ENCODE data around the gene COQ8B.
A peak's percentile ranks its signal among the peaks of the same experiment; 100 is the strongest.

The COQ8B gene

DNA sequence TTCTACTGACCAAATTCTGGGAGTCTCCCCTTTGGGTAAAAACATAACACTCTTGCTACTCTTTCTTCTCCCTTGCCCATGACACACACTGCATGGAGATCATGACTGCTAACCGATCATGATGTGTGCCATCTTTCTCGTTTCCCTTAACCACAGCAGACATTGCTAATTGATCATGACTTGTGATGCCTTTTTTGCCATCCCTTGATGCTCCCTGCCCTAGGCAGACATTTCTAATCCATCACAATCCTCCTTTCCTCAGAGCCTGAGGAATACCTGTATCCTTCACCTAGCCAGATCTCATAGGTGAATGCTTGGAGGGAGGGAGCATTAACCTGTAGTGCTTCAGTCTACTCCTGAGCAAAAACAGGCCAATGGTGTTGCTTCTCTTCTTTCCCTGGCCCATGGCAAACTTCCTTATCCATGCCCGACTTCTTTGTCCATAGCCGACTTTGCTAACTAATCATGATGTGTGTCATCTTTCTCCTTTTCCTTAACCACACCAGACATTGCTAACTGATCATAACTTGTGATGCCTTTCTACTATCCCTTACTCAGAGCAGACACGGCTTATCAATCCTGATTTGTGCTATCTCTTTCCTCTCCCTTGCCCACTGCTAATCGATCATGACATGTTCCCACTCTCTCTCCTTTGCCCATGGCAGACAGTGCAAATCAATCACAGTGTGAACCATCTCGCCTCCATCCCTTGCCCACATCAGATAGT lies 44.0 kb downstream of the COQ8B start:
- H3K36me3 ChIP-seq (ENCODE audit: control insufficient read depth, insufficient read depth, low read length): peaks cover 29% of the 10 kb centered on the region
- no peak overlapping the region for H3K4me3 ChIP-seq (ENCODE audit: insufficient read depth, low read depth, low read length, poor library complexity, severe bottlenecking)
- no peak overlapping the region for H3K27ac ChIP-seq (ENCODE audit: insufficient read depth, low read length, poor library complexity, severe bottlenecking)
- H3K4me1 ChIP-seq (ENCODE audit: control insufficient read depth, insufficient read depth, low read length, poor library complexity, severe bottlenecking): no peaks in the 10 kb centered on the region
- no peaks in the 10 kb centered on the region for H3K27me3 ChIP-seq (replicated peaks; ENCODE audit: control insufficient read depth, insufficient read depth, low read length, poor library complexity, severe bottlenecking)
- peaks cover 3% of the 10 kb centered on the region for H3K9me3 ChIP-seq (ENCODE audit: control insufficient read depth, low read length)
- no peak for DNase-seq

DNA sequence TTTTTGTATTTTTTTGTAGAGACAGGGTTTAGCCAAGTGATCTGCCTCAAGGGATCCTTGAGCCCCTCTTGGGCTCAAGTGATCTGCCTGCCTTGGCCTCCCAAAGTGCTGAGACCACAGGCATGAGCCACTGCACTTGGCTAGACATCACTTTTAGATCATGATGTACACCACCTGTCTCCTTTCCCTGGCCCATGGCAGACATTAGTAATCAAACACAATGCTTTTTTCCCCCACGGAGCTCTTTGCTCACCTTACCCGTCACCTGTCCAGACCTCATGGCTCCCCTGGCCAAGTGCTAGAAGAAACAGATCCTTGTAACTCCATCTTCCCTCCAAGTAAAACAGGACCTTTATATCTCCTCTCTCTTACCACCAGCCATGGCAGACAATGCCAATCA lies 44.6 kb downstream of the COQ8B start:
- Histone ChIP-seq H3K9me3 (ENCODE audit: control insufficient read depth, low read length) (peaks cover 3% of the 10 kb centered on the region), H3K27ac (ENCODE audit: insufficient read depth, low read length, poor library complexity, severe bottlenecking) (no peak overlapping the region), H3K4me3 (ENCODE audit: insufficient read depth, low read depth, low read length, poor library complexity, severe bottlenecking) (no peak overlapping the region), H3K36me3 (ENCODE audit: control insufficient read depth, insufficient read depth, low read length) (peaks cover 29% of the 10 kb centered on the region), H3K27me3 (replicated peaks; ENCODE audit: control insufficient read depth, insufficient read depth, low read length, poor library complexity, severe bottlenecking) (no peaks in the 10 kb centered on the region), H3K4me1 (ENCODE audit: control insufficient read depth, insufficient read depth, low read length, poor library complexity, severe bottlenecking) (no peaks in the 10 kb centered on the region)
- DNase-seq: no peak

DNA sequence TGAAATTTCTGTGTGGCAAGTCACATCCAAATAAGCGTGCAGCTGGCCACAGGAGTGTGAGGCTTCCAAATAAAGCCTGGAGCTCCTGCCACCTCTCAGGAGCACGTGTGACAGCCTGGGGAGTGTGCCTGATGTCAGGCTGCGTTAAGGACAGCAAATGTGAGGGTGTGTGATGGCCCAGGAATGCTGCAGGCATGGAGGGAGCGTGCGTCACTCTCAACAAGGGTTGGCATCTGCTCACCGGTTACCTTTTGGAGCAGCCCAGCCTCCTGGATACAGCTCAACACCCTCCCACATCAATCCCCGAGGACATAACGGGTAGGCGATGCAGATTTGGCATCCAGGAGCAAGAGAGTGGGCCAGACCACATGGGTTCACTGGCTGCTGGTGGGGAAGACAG lies 45.3 kb downstream of the COQ8B start:
- Histone ChIP-seq H3K4me3 (ENCODE audit: insufficient read depth, low read depth, low read length, poor library complexity, severe bottlenecking) (no peak overlapping the region), H3K36me3 (ENCODE audit: control insufficient read depth, insufficient read depth, low read length) (peaks cover 29% of the 10 kb centered on the region), H3K9me3 (ENCODE audit: control insufficient read depth, low read length) (peaks cover 3% of the 10 kb centered on the region), H3K4me1 (ENCODE audit: control insufficient read depth, insufficient read depth, low read length, poor library complexity, severe bottlenecking) (no peaks in the 10 kb centered on the region), H3K27me3 (replicated peaks; ENCODE audit: control insufficient read depth, insufficient read depth, low read length, poor library complexity, severe bottlenecking) (no peaks in the 10 kb centered on the region), H3K27ac (ENCODE audit: insufficient read depth, low read length, poor library complexity, severe bottlenecking) (no peak overlapping the region)
- DNase-seq: no peak

DNA sequence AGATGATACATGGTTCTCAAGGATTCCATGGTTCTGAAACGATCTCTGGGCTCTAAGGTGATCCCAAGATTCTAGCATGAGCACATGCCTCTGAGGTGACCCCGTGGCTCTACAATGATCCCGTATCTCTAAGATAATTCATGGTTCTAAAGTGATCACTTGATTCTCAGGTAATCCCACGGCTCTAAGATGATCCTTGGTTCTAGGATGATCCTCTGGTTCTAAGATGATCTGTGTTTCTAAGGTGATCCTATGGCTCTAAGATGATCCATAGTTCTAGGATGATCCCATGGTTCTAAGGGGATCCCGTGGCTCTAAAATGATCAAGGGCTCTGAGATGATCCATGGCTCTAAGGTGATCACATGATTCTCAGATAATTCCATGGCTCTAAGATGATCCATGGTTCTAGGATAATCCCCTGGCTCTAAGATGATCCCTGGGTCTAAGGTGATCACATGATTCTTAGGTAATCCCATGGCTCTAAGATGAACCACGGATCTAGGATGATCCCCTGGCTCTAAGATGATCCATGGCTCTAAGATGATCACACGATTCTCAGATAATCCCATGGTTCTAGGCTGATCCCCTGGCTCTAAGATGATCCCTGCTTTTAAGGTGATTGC lies 47.6 kb downstream of the COQ8B start:
- no peak overlapping the region for H3K27ac ChIP-seq (ENCODE audit: insufficient read depth, low read length, poor library complexity, severe bottlenecking)
- DNase-seq: no peak
- H3K9me3 ChIP-seq (ENCODE audit: control insufficient read depth, low read length): peaks cover 3% of the 10 kb centered on the region
- peaks cover 25% of the 10 kb centered on the region for H3K36me3 ChIP-seq (ENCODE audit: control insufficient read depth, insufficient read depth, low read length)
- no peaks in the 10 kb centered on the region for H3K27me3 ChIP-seq (replicated peaks; ENCODE audit: control insufficient read depth, insufficient read depth, low read length, poor library complexity, severe bottlenecking)
- no peaks in the 10 kb centered on the region for H3K4me1 ChIP-seq (ENCODE audit: control insufficient read depth, insufficient read depth, low read length, poor library complexity, severe bottlenecking)
- no peak overlapping the region for H3K4me3 ChIP-seq (ENCODE audit: insufficient read depth, low read depth, low read length, poor library complexity, severe bottlenecking)

DNA sequence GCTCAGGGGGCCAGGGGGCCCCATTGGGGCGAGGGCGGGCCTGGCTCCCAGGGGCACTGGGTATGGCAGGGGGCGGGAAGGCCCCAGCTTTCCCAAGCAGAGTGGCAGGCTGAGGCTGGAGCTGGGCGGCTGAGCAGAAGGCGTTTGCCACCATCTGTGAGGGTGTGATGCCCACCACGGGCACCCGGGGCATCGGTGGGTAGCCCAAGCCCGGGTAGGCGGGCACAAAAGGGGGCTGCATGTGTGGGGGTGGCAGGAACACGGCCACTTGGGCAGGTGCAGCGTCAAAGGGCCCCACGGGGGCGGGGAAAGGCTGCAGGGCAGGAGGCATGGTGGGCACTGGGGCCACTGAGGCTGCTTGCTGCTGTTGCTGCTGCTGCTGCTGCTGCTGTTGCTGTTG lies 49.1 kb downstream of the COQ8B start:
- H3K36me3 ChIP-seq (ENCODE audit: control insufficient read depth, insufficient read depth, low read length): peaks cover 20% of the 10 kb centered on the region
- no peak overlapping the region for H3K4me3 ChIP-seq (ENCODE audit: insufficient read depth, low read depth, low read length, poor library complexity, severe bottlenecking)
- no peaks in the 10 kb centered on the region for H3K4me1 ChIP-seq (ENCODE audit: control insufficient read depth, insufficient read depth, low read length, poor library complexity, severe bottlenecking)
- H3K27me3 ChIP-seq (replicated peaks; ENCODE audit: control insufficient read depth, insufficient read depth, low read length, poor library complexity, severe bottlenecking): no peaks in the 10 kb centered on the region
- peaks cover 3% of the 10 kb centered on the region for H3K9me3 ChIP-seq (ENCODE audit: control insufficient read depth, low read length)
- no peak overlapping the region for H3K27ac ChIP-seq (ENCODE audit: insufficient read depth, low read length, poor library complexity, severe bottlenecking)
- DNase-seq: no peak

DNA sequence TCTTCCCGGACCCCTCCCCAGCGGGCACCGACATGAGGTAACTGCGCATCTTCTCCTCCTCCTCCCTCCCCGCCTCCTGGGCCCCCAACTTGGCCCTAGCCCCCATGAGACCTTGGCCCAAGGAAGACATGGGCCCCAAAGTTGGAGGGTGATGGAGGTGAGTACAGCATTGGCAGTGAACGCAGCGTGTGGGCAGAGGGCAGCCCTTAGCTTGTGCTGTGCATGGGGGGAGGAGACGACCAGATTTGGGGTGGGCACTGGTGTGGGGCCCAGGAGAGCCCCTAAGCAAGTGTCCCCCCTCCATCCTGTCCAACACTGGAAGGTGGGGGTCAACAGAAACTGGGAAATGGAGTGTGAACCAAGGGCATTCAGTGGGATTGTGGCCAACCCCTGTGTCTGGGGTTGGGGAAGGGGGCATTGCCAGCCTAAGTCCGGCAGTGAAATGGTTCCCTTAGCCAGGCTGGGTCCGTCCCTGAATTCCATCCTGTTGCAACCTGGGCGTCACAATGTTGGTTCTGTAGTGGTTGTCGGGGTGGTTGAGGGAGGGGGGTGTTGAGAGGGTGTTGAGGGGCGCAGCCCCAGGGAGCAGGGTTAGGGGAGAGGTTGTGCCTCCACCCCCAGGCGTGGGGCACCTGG lies 49.8 kb downstream of the COQ8B start:
- Histone ChIP-seq H3K4me3 (ENCODE audit: insufficient read depth, low read depth, low read length, poor library complexity, severe bottlenecking) (no peak overlapping the region), H3K9me3 (ENCODE audit: control insufficient read depth, low read length) (peaks cover 3% of the 10 kb centered on the region), H3K36me3 (ENCODE audit: control insufficient read depth, insufficient read depth, low read length) (peaks cover 14% of the 10 kb centered on the region), H3K27me3 (replicated peaks; ENCODE audit: control insufficient read depth, insufficient read depth, low read length, poor library complexity, severe bottlenecking) (no peaks in the 10 kb centered on the region), H3K27ac (ENCODE audit: insufficient read depth, low read length, poor library complexity, severe bottlenecking) (no peak overlapping the region), H3K4me1 (ENCODE audit: control insufficient read depth, insufficient read depth, low read length, poor library complexity, severe bottlenecking) (no peaks in the 10 kb centered on the region)
- no peak for DNase-seq

DNA sequence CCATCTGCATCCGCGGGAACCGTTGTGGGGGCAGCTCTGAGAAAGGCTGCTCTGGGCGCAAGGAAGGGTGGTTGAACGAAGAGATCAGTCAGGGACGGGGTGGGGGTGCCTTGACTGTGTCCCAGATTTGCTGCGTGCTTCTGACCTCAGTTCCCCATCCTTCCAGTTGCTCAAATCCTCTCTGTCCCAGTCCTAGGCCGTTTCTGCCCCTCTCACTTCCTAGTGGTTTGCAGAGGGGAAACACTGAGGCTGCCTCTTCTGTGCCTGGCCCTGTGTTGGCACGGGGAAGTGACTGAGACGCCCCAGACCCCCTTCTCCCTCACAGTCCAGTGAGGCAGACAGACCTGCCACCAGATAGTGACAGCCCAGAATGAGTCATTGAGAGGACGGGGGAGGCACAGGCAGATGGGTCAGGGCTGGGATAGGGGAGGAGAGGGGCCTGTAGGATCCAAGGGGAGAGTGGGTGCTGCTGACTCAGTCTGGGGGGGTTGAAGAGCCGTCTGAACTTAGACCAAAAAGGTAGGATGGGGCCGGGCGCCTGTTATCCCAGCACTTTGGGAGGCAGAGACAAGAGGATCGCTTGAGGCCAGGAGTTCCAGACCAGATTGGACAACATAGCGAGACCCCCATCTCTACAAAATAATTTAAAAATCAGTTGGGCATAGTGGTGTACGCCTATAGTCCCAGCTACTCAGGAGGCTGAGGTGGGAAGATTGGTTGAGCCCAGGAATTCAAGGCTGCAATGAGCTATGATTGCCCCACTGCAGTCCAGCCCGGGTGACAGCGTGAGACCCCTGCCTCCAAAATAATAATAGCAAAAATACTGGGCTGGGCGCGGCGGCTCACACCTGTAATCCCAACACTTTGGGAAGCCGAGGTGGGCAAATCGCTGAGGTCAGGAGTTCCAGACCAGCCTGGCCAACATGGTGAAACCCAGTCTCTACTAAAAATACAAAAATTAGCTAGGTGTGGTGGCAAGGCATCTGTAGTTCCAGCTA lies 52.7 kb downstream of the COQ8B start:
- no peak for DNase-seq
- Histone ChIP-seq H3K27me3 (replicated peaks; ENCODE audit: control insufficient read depth, insufficient read depth, low read length, poor library complexity, severe bottlenecking) (no peaks in the 10 kb centered on the region), H3K4me1 (ENCODE audit: control insufficient read depth, insufficient read depth, low read length, poor library complexity, severe bottlenecking) (no peaks in the 10 kb centered on the region), H3K4me3 (ENCODE audit: insufficient read depth, low read depth, low read length, poor library complexity, severe bottlenecking) (peak overlapping the region; percentile 73), H3K27ac (ENCODE audit: insufficient read depth, low read length, poor library complexity, severe bottlenecking) (peak overlapping the region; percentile 73), H3K36me3 (ENCODE audit: control insufficient read depth, insufficient read depth, low read length) (peaks cover 6% of the 10 kb centered on the region), H3K9me3 (ENCODE audit: control insufficient read depth, low read length) (peaks cover under 1% of the 10 kb centered on the region)

DNA sequence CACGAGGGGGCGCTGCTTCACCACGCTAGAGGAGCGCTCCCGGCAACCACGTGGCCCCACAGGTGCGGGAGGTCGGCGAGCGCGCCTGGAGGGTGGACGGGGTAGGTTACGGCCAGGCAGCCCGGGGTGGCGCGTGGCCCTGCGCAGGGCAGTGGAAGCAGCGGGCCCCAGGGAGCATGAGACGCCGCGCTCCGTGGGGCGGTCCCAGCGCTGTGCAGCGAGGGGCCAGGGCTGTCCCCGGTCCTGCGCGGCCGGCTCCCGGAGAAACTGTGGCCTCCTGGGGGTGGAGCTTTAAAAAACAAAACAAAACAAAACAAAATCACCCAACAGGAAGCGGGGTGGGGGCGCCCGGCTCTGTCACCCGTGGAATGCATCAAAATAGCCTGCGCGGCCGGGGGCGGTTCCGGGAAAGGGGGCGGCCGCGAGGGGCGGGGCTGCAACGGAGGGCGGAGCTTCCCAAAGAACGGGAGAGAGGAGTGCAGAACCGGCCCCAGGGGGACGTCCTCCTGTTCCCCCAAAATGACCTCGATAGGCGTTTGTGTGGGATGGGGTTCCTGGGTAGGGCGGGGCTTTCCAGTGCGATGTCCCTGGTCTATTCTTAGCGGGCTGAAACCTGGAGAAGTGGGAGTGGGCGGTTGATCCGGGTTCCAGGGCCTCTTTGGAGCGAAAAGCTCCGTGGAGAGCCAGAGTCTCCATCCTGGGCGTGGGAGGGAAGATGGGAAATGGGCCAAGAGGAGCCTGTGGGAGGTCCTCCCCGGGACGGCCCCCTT lies 53.6 kb downstream of the COQ8B start:
- Histone ChIP-seq H3K4me1 (ENCODE audit: control insufficient read depth, insufficient read depth, low read length, poor library complexity, severe bottlenecking) (no peaks in the 10 kb centered on the region), H3K4me3 (ENCODE audit: insufficient read depth, low read depth, low read length, poor library complexity, severe bottlenecking) (peak overlapping the region; percentile 73), H3K27ac (ENCODE audit: insufficient read depth, low read length, poor library complexity, severe bottlenecking) (peak overlapping the region; percentile 73), H3K36me3 (ENCODE audit: control insufficient read depth, insufficient read depth, low read length) (no peaks in the 10 kb centered on the region), H3K27me3 (replicated peaks; ENCODE audit: control insufficient read depth, insufficient read depth, low read length, poor library complexity, severe bottlenecking) (no peaks in the 10 kb centered on the region), H3K9me3 (ENCODE audit: control insufficient read depth, low read length) (no peaks in the 10 kb centered on the region)
- peak; percentile 78 to 88 (median 85) for DNase-seq

DNA sequence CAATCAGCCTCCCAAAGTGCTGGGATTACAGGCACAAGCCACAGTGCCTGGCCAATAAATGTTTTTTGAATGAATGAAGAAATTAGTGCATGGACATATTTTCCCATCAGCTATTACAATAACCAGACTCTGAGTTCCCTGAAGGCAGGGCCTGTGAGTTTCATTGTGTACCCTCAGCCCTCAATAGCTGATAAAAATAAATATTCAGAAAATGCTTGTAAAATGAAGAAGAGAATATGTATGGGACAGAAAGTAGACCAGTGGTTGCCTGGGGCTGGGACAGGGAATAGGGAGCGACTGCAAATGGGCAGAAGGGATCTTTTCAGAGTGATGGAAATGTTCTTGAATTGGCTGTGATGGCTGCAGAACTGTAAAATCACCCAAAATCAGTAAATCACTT lies 55.1 kb downstream of the COQ8B start:
- Histone ChIP-seq H3K27me3 (replicated peaks; ENCODE audit: control insufficient read depth, insufficient read depth, low read length, poor library complexity, severe bottlenecking) (no peaks in the 10 kb centered on the region), H3K4me1 (ENCODE audit: control insufficient read depth, insufficient read depth, low read length, poor library complexity, severe bottlenecking) (no peaks in the 10 kb centered on the region), H3K36me3 (ENCODE audit: control insufficient read depth, insufficient read depth, low read length) (no peaks in the 10 kb centered on the region), H3K4me3 (ENCODE audit: insufficient read depth, low read depth, low read length, poor library complexity, severe bottlenecking) (no peak overlapping the region), H3K9me3 (ENCODE audit: control insufficient read depth, low read length) (no peaks in the 10 kb centered on the region), H3K27ac (ENCODE audit: insufficient read depth, low read length, poor library complexity, severe bottlenecking) (no peak overlapping the region)
- DNase-seq: no peak
